HepG2 (cell line): ENCODE results near the gene ZNF320. TPM values are rescaled to one million over a fixed set of nuclear protein-coding genes. Genes with fewer than 3 reads are reported as not detected.

Source experiments
- ATAC-seq: fragments of 200-7000 bp; cut with Tn5 transposase; 3 replicates; pipeline ENCODE4 v1.9.1; 2020; ENCODE audit warnings: mild to moderate bottlenecking, moderate library complexity
- BruUV-seq: library from RNA; stranded (reverse); fragments of 400-500 nt; replicated peaks from 2 replicates; lab custom pipeline; 2021; lab: Mats Ljungman, UMichigan
- CTCF ChIA-PET: fragments of 300-600 bp; formaldehyde crosslinking; extraction: SDS; loops from one replicate; lab custom pipeline; 2021; ENCODE audit warnings: low total read pairs, inconsistent platforms, low intra/inter-chr PET ratio; lab: Yijun Ruan, JAX
- POLR2A ChIA-PET: fragments of 350-600 bp; sonication (Branson Sonifier 250); formaldehyde crosslinking; loops from one replicate; lab custom pipeline; 2020; ENCODE audit warnings: antibody characterized with exemption, inconsistent platforms; lab: Yijun Ruan, JAX
- DNase-seq: peaks from one replicate; pipeline ENCODE4 v3.0.0-alpha.2; 2015; ENCODE audit warnings: low spot score
- FAIRE-seq: peaks from 3 replicates; lab custom pipeline; 2011; peaks lifted over from hg19 to GRCh38; lab: Jason Lieb, UNC
- H2AFZ ChIP-seq: one replicate; pipeline ENCODE4 v1.6.1; 2011; ENCODE audit warnings: low read length, inconsistent platforms
- H3K27ac ChIP-seq: fragments of 300-600 bp; 3 replicates; pipeline ENCODE4 v1.8.0; 2011; ENCODE audit warnings: mixed run types, mild to moderate bottlenecking, mixed read lengths, low read length, inconsistent platforms; ENCODE audit not compliant: insufficient read depth; ENCODE audit errors: extremely low read length
- H3K27me3 ChIP-seq, 2 experiments: fragments of 200-600 bp in 1 of 2; 2 replicates in 1 of 2; 3 replicates in 1 of 2; pipeline versions ENCODE4 v1.6.0 to v1.8.0; 2011; ENCODE audit warnings: low read length in 2 of 2, mild to moderate bottlenecking in 2 of 2, moderate library complexity in 2 of 2, inconsistent platforms in 1 of 2; ENCODE audit not compliant: insufficient read depth in 2 of 2, control insufficient read depth in 1 of 2
- H3K36me3 ChIP-seq, 2 experiments: fragments of 200-600 bp in 1 of 2; replicated peaks in 1 of 2; 2 replicates in 1 of 2; 3 replicates in 1 of 2; pipeline versions ENCODE4 v1.5.1 to v1.8.0; 2011; ENCODE audit warnings: low read length in 2 of 2, inconsistent platforms in 1 of 2; ENCODE audit not compliant: insufficient read depth in 2 of 2, control insufficient read depth in 1 of 2
- H3K4me1 ChIP-seq: 2 replicates; pipeline ENCODE4 v1.5.1; 2012; ENCODE audit warnings: low read length, inconsistent platforms; ENCODE audit not compliant: insufficient read depth
- H3K4me2 ChIP-seq: 2 replicates; pipeline ENCODE4 v1.6.0; 2011; ENCODE audit warnings: low read depth, low read length, inconsistent platforms
- H3K4me3 ChIP-seq, 3 experiments: fragments of 200-600 bp in 1 of 3; sonication (generic), shearing (Covaris generic) in 1 of 3; replicated peaks in 1 of 3; 2 replicates each; pipeline ENCODE4 v1.5.1; 2011 to 2016; ENCODE audit warnings: low read length in 3 of 3, inconsistent platforms in 2 of 3, low read depth in 2 of 3, mild to moderate bottlenecking in 2 of 3, control low read depth in 1 of 3, mixed read lengths in 1 of 3; ENCODE audit not compliant: insufficient read depth in 1 of 3
- H3K79me2 ChIP-seq: one replicate; pipeline ENCODE4 v1.6.1; 2011; ENCODE audit warnings: low read length, inconsistent platforms; ENCODE audit not compliant: insufficient read depth
- H3K9ac ChIP-seq: 2 replicates; pipeline ENCODE4 v1.6.0; 2011; ENCODE audit warnings: mild to moderate bottlenecking, low read depth, low read length, inconsistent platforms; ENCODE audit not compliant: insufficient read depth
- H3K9me3 ChIP-seq: 2 replicates; pipeline ENCODE4 v1.5.1; 2012; ENCODE audit warnings: mild to moderate bottlenecking, low read length
- H4K20me1 ChIP-seq: 2 replicates; pipeline ENCODE4 v1.6.0; 2011; ENCODE audit warnings: inconsistent platforms, mild to moderate bottlenecking, low read length, moderate library complexity; ENCODE audit not compliant: insufficient read depth
- ETV5 ChIP-seq: IDR thresholded peaks from 2 replicates; pipeline ENCODE4 v1.6.1; 2018; ENCODE audit warnings: missing biosample characterization, missing genetic modification reagents, inconsistent platforms, borderline replicate concordance
- SRSF1 ChIP-seq: fragments of 200-400 bp; formaldehyde crosslinking; optimal IDR thresholded peaks from 2 replicates; pipeline ENCODE3; 2017; ENCODE audit warnings: mild to moderate bottlenecking, low read depth, low read length, moderate library complexity
- SRSF9 ChIP-seq: fragments of 200-400 bp; formaldehyde crosslinking; IDR thresholded peaks from 2 replicates; pipeline ENCODE4 v1.6.1; 2018; ENCODE audit warnings: borderline replicate concordance, mild to moderate bottlenecking, low read depth, low read length; ENCODE audit not compliant: insufficient read depth, poor library complexity, severe bottlenecking
- TCF12 ChIP-seq, 2 experiments: fragments of 450-650 bp in 1 of 2; sonication (generic) in 1 of 2; formaldehyde crosslinking in 1 of 2; IDR thresholded peaks; 2 replicates each; pipeline versions ENCODE4 v1.6.1 to v1.8.0; 2017 to 2022; ENCODE audit warnings: antibody characterized with exemption in 1 of 2, mild to moderate bottlenecking in 1 of 2, missing genetic modification reagents in 1 of 2, moderate library complexity in 1 of 2
- ZHX1 ChIP-seq: sonication (generic); formaldehyde crosslinking; IDR thresholded peaks from 2 replicates; pipeline ENCODE4 v1.8.1; 2022; ENCODE audit warnings: low read depth, mild to moderate bottlenecking, missing genetic modification reagents
- ZMYM2 ChIP-seq: sonication (generic); formaldehyde crosslinking; IDR thresholded peaks from 2 replicates; pipeline ENCODE4 v1.8.0; 2022; ENCODE audit warnings: mild to moderate bottlenecking, missing genetic modification reagents
- WGBS: methylation state at CpG from one replicate; pipeline ENCODE4 v1.1.6; 2017; ENCODE audit warnings: low lambda C conversion rate; 5-methylcytosine and 5-hydroxymethylcytosine counted together
- in situ Hi-C: cut with HindIII; loops from 2 replicates; pipeline ENCODE4 v1.10.0; 2017; ENCODE audit warnings: low pct_unique_long_range_greater_than_20kb; ENCODE audit not compliant: extremely low pct_ligation_motif_present
- intact Hi-C: fragments of 100-400 bp; cut with micrococcal nuclease; formaldehyde crosslinking; loops from one replicate; pipeline ENCODE4 v1.10.0; 2022; ENCODE audit not compliant: unreplicated experiment
- polyA plus RNA-seq, 8 experiments: library from polyadenylated mRNA; depleted of rRNA in 3 of 8; stranded (reverse) in 7 of 8; unstranded in 1 of 8; fragments of >200 nt; fragmentation: Illumina TruSeq in 4 of 8; extraction: Trizol in 4 of 8; gene quantifications; 2 replicates each; pipeline versions ENCODE4 v1.2.1 to v1.2.3, GENCODE V29; 2011 to 2016; ENCODE audit warnings: low read depth in 4 of 8, missing spikeins in 1 of 8, mixed read lengths in 1 of 8; ENCODE audit not compliant: insufficient read depth in 1 of 8
- total RNA-seq, 5 experiments: library from RNA; depleted of rRNA; stranded (reverse); fragments of >200 nt; fragmentation: Illumina TruSeq; extraction: Trizol; gene quantifications; 2 replicates each; pipeline ENCODE4 v1.2.3, GENCODE V29; 2016; ENCODE audit warnings: low read depth in 1 of 5

ZNF320 gene
- total and polyA plus RNA-seq, 2 of the 13 experiments (the other 11 are each of a cell fraction or from before 2014, with no cell fraction given): 0.49 TPM; not detected in 1

- Histone ChIP-seq H3K9ac (no peak overlapping the region), H4K20me1 (no peaks in the 10 kb centered on the region), H3K4me3 (no peak overlapping the region), H2AFZ (no peak overlapping the region), H3K27ac (no peak overlapping the region), H3K79me2 (no peaks in the 10 kb centered on the region), H3K36me3 (no peaks in the 10 kb centered on the region)
- ATAC-seq: no peak
- CTCF ChIA-PET: no interaction called here
- 26% methylated on average over 4 of the region's 4 CpGs for WGBS
- TF ChIP-seq ZHX1 (CRISPR knock-in tag) (no peak), SRSF9 (no peak), ZMYM2 (CRISPR knock-in tag) (no peak), SRSF1 (no peak), ETV5 (CRISPR knock-in tag) (no peak), TCF12 (IDR thresholded peaks at IDR 0.05) (no peak), TCF12 (CRISPR knock-in tag; IDR thresholded peaks at IDR 0.05) (no peak)
- TF ChIP-seq, all 625 proteins: peak for 0
- no TSS peak for BruUV-seq
- intact Hi-C loops (no loop called here), in situ Hi-C loops (no loop called here)
- H3K4me1 ChIP-seq: no peaks in the 10 kb centered on the region
- POLR2A ChIA-PET: no interaction called here
- no peak for DNase-seq
- peaks cover 5% of the 10 kb centered on the region; the same call in 1 of the 2 replicates for H3K9me3 ChIP-seq
- no peaks in the 10 kb centered on the region for H3K27me3 ChIP-seq
- H3K4me2 ChIP-seq: no peak overlapping the region
- FAIRE-seq: no peak
These were observed 7.5 kb downstream of the ZNF320 start for GRCh38 chr19:52889931-52890330.
